H1 (cell line): Measurements from ENCODE around the gene POTEF.
"Not testable (repeated sequence)": the region's sequence is repeated elsewhere in the genome, so short reads cannot be mapped to it uniquely, and the experiment has no call there.

Experiments
- CEBPB ChIP-seq: IDR thresholded peaks from 2 replicates; pipeline ENCODE4 v1.6.1; 2012; ENCODE audit warnings: low read depth, low read length
- CHD2 ChIP-seq: IDR thresholded peaks from 2 replicates; pipeline ENCODE4 v1.6.1; 2012; ENCODE audit warnings: low read length, improper control_type of control experiment
- EP300 ChIP-seq, 2 experiments: IDR thresholded peaks; 1 replicate in 1 of 2; 2 replicates in 1 of 2; pipeline ENCODE4 v1.6.1; 2011 to 2012; ENCODE audit warnings: low read depth in 2 of 2, low read length in 2 of 2, mild to moderate bottlenecking in 2 of 2, borderline replicate concordance in 1 of 2, inconsistent platforms in 1 of 2, moderate library complexity in 1 of 2
- EZH2 ChIP-seq: fragments of 200-600 bp; sonication (generic); IDR thresholded peaks from 2 replicates; pipeline ENCODE4 v1.7.1; 2012; ENCODE audit warnings: low read depth, mild to moderate bottlenecking, moderate library complexity, low read length, inconsistent platforms; ENCODE audit not compliant: severe bottlenecking
- FOSL1 ChIP-seq: IDR thresholded peaks from 2 replicates; pipeline ENCODE4 v1.6.1; 2011; ENCODE audit warnings: mild to moderate bottlenecking, low read depth, low read length, moderate library complexity; ENCODE audit not compliant: insufficient read depth
- MAFK ChIP-seq: IDR thresholded peaks from 2 replicates; pipeline ENCODE4 v1.6.1; 2012; ENCODE audit warnings: low read depth, mild to moderate bottlenecking, improper control_type of control experiment, low read length
- POLR2A ChIP-seq, 2 experiments: IDR thresholded peaks; 1 replicate in 1 of 2; 2 replicates in 1 of 2; pipeline ENCODE4 v1.6.1; 2011; ENCODE audit warnings: low read depth in 2 of 2, low read length in 2 of 2, mild to moderate bottlenecking in 2 of 2; ENCODE audit errors: control extremely low read depth in 1 of 2
- RAD21 ChIP-seq, 2 experiments: IDR thresholded peaks in 1 of 2; conservative IDR thresholded peaks in 1 of 2; 2 replicates each; pipeline ENCODE4 v1.6.1; 2011; ENCODE audit warnings: low read depth in 2 of 2, low read length in 2 of 2, improper control_type of control experiment in 1 of 2, inconsistent platforms in 1 of 2, mild to moderate bottlenecking in 1 of 2, moderate library complexity in 1 of 2
- RFX5 ChIP-seq: IDR thresholded peaks from 2 replicates; pipeline ENCODE4 v1.6.1; 2011; ENCODE audit warnings: low read depth, low read length, improper control_type of control experiment, borderline replicate concordance
- RXRA ChIP-seq: IDR thresholded peaks from 2 replicates; pipeline ENCODE4 v1.6.1; 2011; ENCODE audit warnings: low read depth, mild to moderate bottlenecking, low read length, moderate library complexity; ENCODE audit not compliant: insufficient read depth
- SP1 ChIP-seq: IDR thresholded peaks from 2 replicates; pipeline ENCODE4 v1.6.1; 2011; ENCODE audit warnings: low read depth, low read length
- TAF1 ChIP-seq: IDR thresholded peaks from 2 replicates; pipeline ENCODE4 v1.6.1; 2011; ENCODE audit warnings: mild to moderate bottlenecking, low read depth, low read length
- TF ChIP-seq, protein P1 (sequence below), 3 experiments: IDR thresholded peaks; 1 replicate in 2 of 3; 2 replicates in 1 of 3; pipeline versions ENCODE4 v1.5.1 to v1.6.1; 2011; ENCODE audit warnings: low read length in 3 of 3, mild to moderate bottlenecking in 3 of 3, inconsistent platforms in 2 of 3, low read depth in 1 of 3, moderate library complexity in 1 of 3; ENCODE audit not compliant: insufficient read depth in 1 of 3; ENCODE audit errors: control extremely low read depth in 1 of 3
- TF ChIP-seq, protein P2 (sequence below): IDR thresholded peaks from 2 replicates; pipeline ENCODE4 v1.6.1; 2011; ENCODE audit warnings: low read length, improper control_type of control experiment

DNA sequence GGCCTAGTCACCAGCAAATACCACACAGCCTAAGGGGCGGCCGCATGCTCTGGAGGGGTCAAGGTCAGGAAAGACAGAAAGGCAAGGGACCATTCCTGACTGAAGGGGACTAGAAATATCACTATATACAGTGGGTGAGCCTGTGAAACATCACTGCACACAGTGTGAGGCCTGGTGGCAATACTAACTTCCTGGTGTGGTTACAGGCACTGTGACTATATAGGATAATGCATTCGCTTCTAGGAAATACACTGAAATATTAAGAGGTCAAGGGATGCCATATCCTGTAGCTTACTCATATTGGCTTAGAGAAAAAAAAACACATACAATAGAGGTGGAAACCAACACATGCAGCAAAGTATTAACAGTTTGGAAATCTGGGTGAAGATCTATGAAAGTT, 40.1 kb upstream of the POTEF start:
- TF ChIP-seq, protein P1, sequence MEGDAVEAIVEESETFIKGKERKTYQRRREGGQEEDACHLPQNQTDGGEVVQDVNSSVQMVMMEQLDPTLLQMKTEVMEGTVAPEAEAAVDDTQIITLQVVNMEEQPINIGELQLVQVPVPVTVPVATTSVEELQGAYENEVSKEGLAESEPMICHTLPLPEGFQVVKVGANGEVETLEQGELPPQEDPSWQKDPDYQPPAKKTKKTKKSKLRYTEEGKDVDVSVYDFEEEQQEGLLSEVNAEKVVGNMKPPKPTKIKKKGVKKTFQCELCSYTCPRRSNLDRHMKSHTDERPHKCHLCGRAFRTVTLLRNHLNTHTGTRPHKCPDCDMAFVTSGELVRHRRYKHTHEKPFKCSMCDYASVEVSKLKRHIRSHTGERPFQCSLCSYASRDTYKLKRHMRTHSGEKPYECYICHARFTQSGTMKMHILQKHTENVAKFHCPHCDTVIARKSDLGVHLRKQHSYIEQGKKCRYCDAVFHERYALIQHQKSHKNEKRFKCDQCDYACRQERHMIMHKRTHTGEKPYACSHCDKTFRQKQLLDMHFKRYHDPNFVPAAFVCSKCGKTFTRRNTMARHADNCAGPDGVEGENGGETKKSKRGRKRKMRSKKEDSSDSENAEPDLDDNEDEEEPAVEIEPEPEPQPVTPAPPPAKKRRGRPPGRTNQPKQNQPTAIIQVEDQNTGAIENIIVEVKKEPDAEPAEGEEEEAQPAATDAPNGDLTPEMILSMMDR (IDR thresholded peaks at IDR 0.05; ENCODE audit: control extremely low read depth in 1 of 3, insufficient read depth in 1 of 3, low read depth in 1 of 3, low read length in 3 of 3), result not testable (repeated sequence)
- TF ChIP-seq CEBPB; RFX5; CHD2; POLR2A (IDR thresholded peaks at IDR 0.05; ENCODE audit: control extremely low read depth in 1 of 2, low read depth in 2 of 2, low read length in 2 of 2); SP1; EP300 (IDR thresholded peaks at IDR 0.05; ENCODE audit: borderline replicate concordance in 1 of 2, low read depth in 2 of 2, low read length in 2 of 2); RAD21 (IDR thresholded peaks at IDR 0.05 in 1 of 2, conservative IDR thresholded peaks at IDR 0.05 in 1 of 2; ENCODE audit: low read depth in 2 of 2, low read length in 2 of 2); RXRA; EZH2; MAFK; TAF1; FOSL1: not testable (repeated sequence)
- TF ChIP-seq, protein P2, sequence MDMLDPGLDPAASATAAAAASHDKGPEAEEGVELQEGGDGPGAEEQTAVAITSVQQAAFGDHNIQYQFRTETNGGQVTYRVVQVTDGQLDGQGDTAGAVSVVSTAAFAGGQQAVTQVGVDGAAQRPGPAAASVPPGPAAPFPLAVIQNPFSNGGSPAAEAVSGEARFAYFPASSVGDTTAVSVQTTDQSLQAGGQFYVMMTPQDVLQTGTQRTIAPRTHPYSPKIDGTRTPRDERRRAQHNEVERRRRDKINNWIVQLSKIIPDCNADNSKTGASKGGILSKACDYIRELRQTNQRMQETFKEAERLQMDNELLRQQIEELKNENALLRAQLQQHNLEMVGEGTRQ, result not testable (repeated sequence)
